GM15510 (cell line): Measurements from ENCODE around the gene SF3A1.

Experiments
- POLR2A ChIP-seq: IDR thresholded peaks from 3 replicates; pipeline ENCODE4 v1.6.1; 2011; ENCODE audit warnings: borderline replicate concordance; ENCODE audit not compliant: insufficient read length; ENCODE audit errors: extremely low read depth

SF3A1 gene

GRCh38 chr22:30324014-30324730, 32.5 kb downstream of the SF3A1 start:
- no peak for TF ChIP-seq POLR2A

- TF ChIP-seq POLR2A, result no peak
These were observed 33.4 kb downstream of the SF3A1 start for GRCh38 chr22:30323246-30323645.

GRCh38 chr22:30321461-30321860, 35.2 kb downstream of the SF3A1 start:
- no peak for TF ChIP-seq POLR2A

GRCh38 chr22:30320021-30320556, 36.6 kb downstream of the SF3A1 start:
- no peak for TF ChIP-seq POLR2A

GRCh38 chr22:30318799-30319419, 37.8 kb downstream of the SF3A1 start:
- TF ChIP-seq POLR2A, result no peak

- TF ChIP-seq POLR2A, result no peak
These were observed 38.9 kb downstream of the SF3A1 start for GRCh38 chr22:30317778-30318177.

- no peak for TF ChIP-seq POLR2A
These were observed 40.6 kb downstream of the SF3A1 start for GRCh38 chr22:30315962-30316576.

- TF ChIP-seq POLR2A, result no peak
These were observed 41.8 kb downstream of the SF3A1 start for GRCh38 chr22:30314915-30315314.

GRCh38 chr22:30313527-30314363, 42.9 kb downstream of the SF3A1 start:
- no peak for TF ChIP-seq POLR2A

GRCh38 chr22:30312053-30312452, 44.6 kb downstream of the SF3A1 start:
- no peak for TF ChIP-seq POLR2A

GRCh38 chr22:30310881-30311771, 45.6 kb downstream of the SF3A1 start:
- no peak for TF ChIP-seq POLR2A

- no peak for TF ChIP-seq POLR2A
These were observed 46.5 kb downstream of the SF3A1 start for GRCh38 chr22:30309951-30310741.
